AG04449 (cell line): Measurements from ENCODE around the gene TSPOAP1.

Source experiments
- CTCF ChIA-PET: fragments of 350-600 bp; formaldehyde crosslinking; extraction: SDS; loops from one replicate; lab custom pipeline; 2021; ENCODE audit warnings: antibody characterized with exemption; lab: Yijun Ruan, JAX
- POLR2A ChIA-PET: fragments of 400-600, 350-600 bp; formaldehyde crosslinking; extraction: SDS; loops from one replicate; lab custom pipeline; 2020; ENCODE audit warnings: antibody characterized with exemption, inconsistent platforms; lab: Yijun Ruan, JAX
- DNase-seq: peaks from one replicate; pipeline ENCODE4 v3.0.0-alpha.2; 2010; ENCODE audit warnings: low read depth, low spot score
- H3K4me3 ChIP-seq: 2 replicates; pipeline ENCODE4 v1.5.1; 2011; ENCODE audit warnings: low read depth, mild to moderate bottlenecking, control low read depth, low read length
- CTCF ChIP-seq: IDR thresholded peaks from one replicate; pipeline ENCODE4 v1.5.1; 2011; ENCODE audit warnings: mild to moderate bottlenecking, moderate library complexity, low read length, control low read depth, inconsistent platforms; ENCODE audit not compliant: insufficient read depth; ENCODE audit errors: missing control alignments

The TSPOAP1 gene

DNA sequence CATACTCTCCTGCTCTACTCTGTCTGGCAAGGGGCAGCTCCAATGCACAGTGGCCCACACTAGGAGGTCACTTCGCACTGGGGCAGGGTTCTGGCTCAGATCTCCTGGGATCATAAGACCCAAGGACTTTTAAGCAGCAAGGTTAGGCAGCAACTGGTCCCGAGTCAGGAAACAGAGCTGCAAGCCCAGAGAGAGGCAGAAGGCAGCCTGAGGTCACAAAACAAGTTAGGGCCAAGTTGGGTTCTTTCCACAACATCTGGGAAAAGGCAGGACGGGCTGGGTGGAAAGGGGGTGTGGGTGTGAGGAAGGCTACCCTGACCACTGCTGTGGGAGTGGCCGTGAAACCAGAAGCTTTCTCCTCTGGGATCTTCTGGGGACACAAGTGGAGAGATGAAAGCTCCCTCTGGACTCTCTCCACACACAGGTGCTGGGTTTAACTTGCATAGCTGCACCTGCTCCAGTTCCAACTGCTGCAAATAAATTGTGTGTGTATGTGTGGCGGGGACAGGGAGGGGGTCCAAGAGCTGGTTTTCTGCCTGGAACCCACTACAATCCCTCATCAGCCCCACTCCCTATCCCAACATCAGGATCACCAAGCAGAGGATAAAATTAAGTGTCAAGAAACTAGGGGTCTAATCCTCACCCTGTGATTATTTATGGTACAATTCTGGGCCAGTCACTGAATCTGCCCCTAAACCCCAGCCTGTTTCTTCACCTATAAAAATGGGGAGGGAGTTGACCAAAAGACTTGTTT, 8.0 kb upstream of the TSPOAP1 start:
- POLR2A ChIA-PET, result interaction anchor here (7.5 kb wide), 1 partner anchor 15 kb away, joined by 88 read pairs; the partner anchor contains the start of gene SUPT4H1
- CTCF ChIA-PET, result interaction anchor here (0.8 to 6.3 kb wide), 8 partner anchors 9 to 89 kb away, joined by 3 to 28 read pairs (median 4); partner anchors contain the start of genes SUPT4H1 and TSPOAP1
- no peak overlapping the region for H3K4me3 ChIP-seq
- DNase-seq, result no peak
- no peak for TF ChIP-seq CTCF

- CTCF ChIA-PET, result interaction anchor here (1.2 to 6.3 kb wide), 7 partner anchors 8 to 20 kb away, joined by 3 to 28 read pairs (median 7); partner anchors contain the start of genes SUPT4H1 and TSPOAP1
- no peak overlapping the region for H3K4me3 ChIP-seq
- no peak for DNase-seq
- POLR2A ChIA-PET, result interaction anchor here (7.5 kb wide), 1 partner anchor 15 kb away, joined by 88 read pairs; the partner anchor contains the start of gene SUPT4H1
- TF ChIP-seq CTCF, result no peak
These were observed 7.3 kb upstream of the TSPOAP1 start for GRCh38 chr17:58335779-58336455.

GRCh38 chr17:58335061-58335731, 6.6 kb upstream of the TSPOAP1 start:
- ChIA-PET CTCF (interaction anchor here (1.4 to 6.3 kb wide), 4 partner anchors 11 to 19 kb away, joined by 3 to 28 read pairs (median 8); partner anchors contain the start of gene SUPT4H1), POLR2A (interaction anchor here (7.5 kb wide), 1 partner anchor 16 kb away, joined by 88 read pairs; the partner anchor contains the start of gene SUPT4H1)
- TF ChIP-seq CTCF, result no peak
- DNase-seq, result no peak
- no peak overlapping the region for H3K4me3 ChIP-seq

DNA sequence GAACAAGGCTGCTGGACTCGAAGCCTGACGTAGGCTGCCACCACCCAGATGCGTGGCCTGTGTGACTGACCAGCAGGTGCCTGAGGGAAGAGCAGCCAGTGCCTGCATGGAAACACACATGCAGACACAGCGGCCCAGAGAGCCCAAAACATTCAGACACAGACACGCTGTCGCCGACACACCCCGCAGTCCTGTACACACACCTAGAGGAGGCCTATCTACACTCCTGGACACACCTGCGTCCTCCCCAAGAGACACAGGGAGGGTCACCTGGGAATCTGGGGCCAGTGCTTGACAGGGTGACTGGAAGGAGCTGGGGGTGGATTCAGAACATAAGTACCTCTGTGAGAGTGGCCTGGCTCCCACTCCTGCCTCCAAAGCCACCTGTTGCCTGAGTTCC, 6.1 kb upstream of the TSPOAP1 start:
- TF ChIP-seq CTCF, result no peak
- H3K4me3 ChIP-seq, result no peak overlapping the region
- CTCF ChIA-PET, result interaction anchor here (1.7 to 6.3 kb wide), 3 partner anchors 7 to 16 kb away, joined by 3 to 28 read pairs (median 10); partner anchors contain the start of gene SUPT4H1
- POLR2A ChIA-PET, result no interaction called here
- no peak for DNase-seq

- ChIA-PET POLR2A (no interaction called here), CTCF (interaction anchor here (1.7 to 2.9 kb wide), 2 partner anchors 8 to 10 kb away, joined by 3 to 10 read pairs; no protein-coding TSS in a partner anchor)
- no peak for TF ChIP-seq CTCF
- no peak for DNase-seq
- no peak overlapping the region for H3K4me3 ChIP-seq
These were observed 5.7 kb upstream of the TSPOAP1 start for GRCh38 chr17:58334256-58334655.
